H9 (cell line): ENCODE measurements around the gene MAD1L1. TPM values are rescaled to one million over a fixed set of nuclear protein-coding genes. Genes with fewer than 3 reads are reported as not detected.

Experiments used
- DNase-seq: peaks from one replicate; pipeline ENCODE4 v3.0.0-alpha.2; 2017
- H2AFZ ChIP-seq: one replicate; pipeline ENCODE4 v1.6.1; 2013; ENCODE audit warnings: mild to moderate bottlenecking, low read length, control low read depth, moderate library complexity
- H2AK5ac ChIP-seq: 2 replicates; pipeline ENCODE4 v1.6.1; 2013; ENCODE audit warnings: low read length, control low read depth, mixed read lengths; ENCODE audit not compliant: insufficient read length
- H2BK120ac ChIP-seq: one replicate; pipeline ENCODE4 v1.6.1; 2013; ENCODE audit warnings: low read depth, mild to moderate bottlenecking, low read length, control low read depth, inconsistent platforms; ENCODE audit not compliant: poor library complexity, severe bottlenecking
- H2BK12ac ChIP-seq: 2 replicates; pipeline ENCODE4 v1.6.1; 2013; ENCODE audit warnings: low read length, control low read depth, mixed read lengths, low read depth; ENCODE audit not compliant: insufficient read length
- H2BK15ac ChIP-seq: 2 replicates; pipeline ENCODE4 v1.6.1; 2013; ENCODE audit warnings: low read depth, low read length, control low read depth
- H2BK20ac ChIP-seq: one replicate; pipeline ENCODE4 v1.6.1; 2013; ENCODE audit warnings: low read depth, mild to moderate bottlenecking, low read length, control low read depth, inconsistent platforms; ENCODE audit not compliant: poor library complexity, severe bottlenecking
- H2BK5ac ChIP-seq: 2 replicates; pipeline ENCODE4 v1.6.1; 2013; ENCODE audit warnings: low read length, control low read depth, mixed read lengths; ENCODE audit not compliant: insufficient read length
- H3K14ac ChIP-seq: 2 replicates; pipeline ENCODE4 v1.6.1; 2013; ENCODE audit warnings: low read length, control low read depth; ENCODE audit not compliant: insufficient read depth
- H3K18ac ChIP-seq: 2 replicates; pipeline ENCODE4 v1.6.1; 2013; ENCODE audit warnings: low read depth, mild to moderate bottlenecking, mixed read lengths, low read length, control low read depth; ENCODE audit not compliant: insufficient read length
- H3K23ac ChIP-seq: 2 replicates; pipeline ENCODE4 v1.6.1; 2013; ENCODE audit warnings: low read length, control low read depth, mixed read lengths, low read depth; ENCODE audit not compliant: insufficient read length
- H3K23me2 ChIP-seq: 2 replicates; pipeline ENCODE4 v1.6.1; 2013; ENCODE audit warnings: low read depth, mild to moderate bottlenecking, mixed read lengths, low read length, control low read depth; ENCODE audit not compliant: insufficient read length, poor library complexity, severe bottlenecking
- H3K27ac ChIP-seq: 2 replicates; pipeline ENCODE4 v1.5.1; 2013; ENCODE audit warnings: low read length, control low read depth, mixed read lengths, low read depth; ENCODE audit not compliant: insufficient read length
- H3K27me3 ChIP-seq: 2 replicates; pipeline ENCODE4 v1.6.1; 2013; ENCODE audit warnings: low read length, control low read depth, inconsistent platforms; ENCODE audit not compliant: insufficient read depth
- H3K4ac ChIP-seq: 2 replicates; pipeline ENCODE4 v1.6.1; 2013; ENCODE audit warnings: low read depth, mild to moderate bottlenecking, control low read depth, inconsistent platforms, low read length, moderate library complexity
- H3K4me1 ChIP-seq: 2 replicates; pipeline ENCODE4 v1.6.1; 2013; ENCODE audit warnings: low read length, control low read depth, inconsistent platforms; ENCODE audit not compliant: insufficient read depth
- H3K4me2 ChIP-seq: 2 replicates; pipeline ENCODE4 v1.6.1; 2013; ENCODE audit warnings: low read length, control low read depth, mixed read lengths; ENCODE audit not compliant: insufficient read length, insufficient read depth
- H3K56ac ChIP-seq: 2 replicates; pipeline ENCODE4 v1.6.1; 2013; ENCODE audit warnings: low read depth, mild to moderate bottlenecking, mixed read lengths, low read length, control low read depth; ENCODE audit not compliant: insufficient read length
- H3K79me1 ChIP-seq: 2 replicates; pipeline ENCODE4 v1.6.1; 2013; ENCODE audit warnings: low read depth, mild to moderate bottlenecking, moderate library complexity, low read length, control low read depth, inconsistent platforms; ENCODE audit not compliant: insufficient read depth, poor library complexity, severe bottlenecking
- H3K79me2 ChIP-seq: 2 replicates; pipeline ENCODE4 v1.6.1; 2013; ENCODE audit warnings: low read length, control low read depth, inconsistent platforms; ENCODE audit not compliant: insufficient read depth
- H3K9ac ChIP-seq: 2 replicates; pipeline ENCODE4 v1.6.1; 2013; ENCODE audit warnings: low read length, control low read depth, mixed read lengths; ENCODE audit not compliant: insufficient read length; ENCODE audit errors: extremely low read depth
- H3K9me3 ChIP-seq: one replicate; pipeline ENCODE4 v1.6.1; 2013; ENCODE audit warnings: low read depth, low read length, inconsistent platforms; ENCODE audit not compliant: control insufficient read depth
- H3T11ph ChIP-seq: one replicate; pipeline ENCODE4 v1.6.1; 2013; ENCODE audit warnings: mild to moderate bottlenecking, low read length, control low read depth, inconsistent platforms
- H4K20me1 ChIP-seq: one replicate; pipeline ENCODE4 v1.6.1; 2013; ENCODE audit not compliant: control insufficient read depth, insufficient read length, insufficient read depth
- H4K5ac ChIP-seq: 2 replicates; pipeline ENCODE4 v1.6.1; 2013; ENCODE audit warnings: low read depth, mild to moderate bottlenecking, mixed read lengths, low read length, control low read depth; ENCODE audit not compliant: insufficient read length
- H4K8ac ChIP-seq: replicated peaks from 2 replicates; pipeline ENCODE4 v1.6.1; 2013; ENCODE audit warnings: low read length, control low read depth, mixed read lengths, low read depth; ENCODE audit not compliant: insufficient read length
- H4K91ac ChIP-seq: 2 replicates; pipeline ENCODE4 v1.6.1; 2013; ENCODE audit warnings: low read depth, mild to moderate bottlenecking, moderate library complexity, mixed read lengths, low read length, control low read depth; ENCODE audit not compliant: insufficient read length
- H3K27ac Mint-ChIP-seq, 3 experiments: 2 replicates in 2 of 3; 3 replicates in 1 of 3; pipeline ENCODE4 v1.8.0; 2020 to 2021; ENCODE audit warnings: mixed read lengths in 3 of 3, mild to moderate bottlenecking in 1 of 3, moderate library complexity in 1 of 3
- H3K27me3 Mint-ChIP-seq: 2 replicates; pipeline ENCODE4 v1.8.0; 2021; ENCODE audit warnings: low read depth, mild to moderate bottlenecking, moderate library complexity, mixed read lengths
- H3K36me3 Mint-ChIP-seq, 3 experiments: 2 replicates in 2 of 3; 3 replicates in 1 of 3; pipeline ENCODE4 v1.8.0; 2020 to 2021; ENCODE audit warnings: low read depth in 3 of 3, mixed read lengths in 3 of 3; ENCODE audit not compliant: insufficient read depth in 1 of 3
- H3K4me1 Mint-ChIP-seq, 2 experiments: 2 replicates each; pipeline ENCODE4 v1.8.0; 2020; ENCODE audit warnings: mixed read lengths in 2 of 2
- H3K4me3 Mint-ChIP-seq, 2 experiments: 2 replicates in 1 of 2; 3 replicates in 1 of 2; pipeline ENCODE4 v1.8.0; 2020 to 2021; ENCODE audit warnings: mild to moderate bottlenecking in 2 of 2, mixed read lengths in 2 of 2, moderate library complexity in 1 of 2
- H3K9me3 Mint-ChIP-seq, 2 experiments: 2 replicates in 1 of 2; 3 replicates in 1 of 2; pipeline ENCODE4 v1.8.0; 2020; ENCODE audit warnings: mild to moderate bottlenecking in 2 of 2, mixed read lengths in 2 of 2, moderate library complexity in 1 of 2
- WGBS: extraction: QIAGEN DNeasy Blood & Tissue Kit; methylation state at CpG from one replicate; pipeline ENCODE4 v1.1.7; 2013; ENCODE audit warnings: missing lambda C conversion rate, low lambda C conversion rate, mixed read lengths; ENCODE audit not compliant: insufficient read length; ENCODE audit errors: extremely low coverage; 5-methylcytosine and 5-hydroxymethylcytosine counted together
- total RNA-seq: library from RNA; stranded (reverse); gene quantifications from 2 replicates; pipeline ENCODE4 v1.2.1, GENCODE V29; 2021
- TF ChIP-seq, protein P1 (sequence below): fragments of 200-600 bp; sonication (generic); conservative IDR thresholded peaks from 3 replicates; pipeline ENCODE4 v1.8.0; 2021; ENCODE audit warnings: antibody characterized with exemption, mild to moderate bottlenecking

MAD1L1 gene
- total RNA-seq, 1 experiment from 2014 or later: 39.0 TPM

DNA sequence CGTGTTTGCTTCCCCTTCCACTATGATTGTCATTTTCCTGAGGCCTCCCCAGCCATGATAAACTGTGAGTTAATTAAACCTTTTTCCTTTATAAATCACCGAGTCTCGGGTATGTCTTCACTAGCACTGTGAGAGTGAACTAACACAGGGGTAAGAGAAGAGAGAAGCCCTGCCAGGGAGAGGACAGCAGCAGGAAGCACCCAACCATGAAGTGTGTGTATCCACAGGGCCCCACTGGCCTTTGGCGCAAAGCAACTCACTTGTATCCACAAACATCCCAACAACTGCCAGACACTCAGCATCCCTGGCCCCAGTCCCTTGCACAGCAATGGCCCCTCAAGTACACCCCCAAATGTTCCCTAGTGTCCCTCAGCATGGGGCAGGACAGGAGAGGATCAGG lies 115.1 kb downstream of the MAD1L1 start:
- H4K8ac ChIP-seq: no peak overlapping the region
- H3K56ac ChIP-seq: no peak overlapping the region
- H3K9ac ChIP-seq: no peak overlapping the region
- no peak overlapping the region for H3K4me2 ChIP-seq
- no peak overlapping the region for H2BK20ac ChIP-seq
- H3K79me1 ChIP-seq: no peaks in the 10 kb centered on the region
- H2BK120ac ChIP-seq: no peak overlapping the region
- H3K9me3 ChIP-seq: no peaks in the 10 kb centered on the region
- TF ChIP-seq, protein P1, sequence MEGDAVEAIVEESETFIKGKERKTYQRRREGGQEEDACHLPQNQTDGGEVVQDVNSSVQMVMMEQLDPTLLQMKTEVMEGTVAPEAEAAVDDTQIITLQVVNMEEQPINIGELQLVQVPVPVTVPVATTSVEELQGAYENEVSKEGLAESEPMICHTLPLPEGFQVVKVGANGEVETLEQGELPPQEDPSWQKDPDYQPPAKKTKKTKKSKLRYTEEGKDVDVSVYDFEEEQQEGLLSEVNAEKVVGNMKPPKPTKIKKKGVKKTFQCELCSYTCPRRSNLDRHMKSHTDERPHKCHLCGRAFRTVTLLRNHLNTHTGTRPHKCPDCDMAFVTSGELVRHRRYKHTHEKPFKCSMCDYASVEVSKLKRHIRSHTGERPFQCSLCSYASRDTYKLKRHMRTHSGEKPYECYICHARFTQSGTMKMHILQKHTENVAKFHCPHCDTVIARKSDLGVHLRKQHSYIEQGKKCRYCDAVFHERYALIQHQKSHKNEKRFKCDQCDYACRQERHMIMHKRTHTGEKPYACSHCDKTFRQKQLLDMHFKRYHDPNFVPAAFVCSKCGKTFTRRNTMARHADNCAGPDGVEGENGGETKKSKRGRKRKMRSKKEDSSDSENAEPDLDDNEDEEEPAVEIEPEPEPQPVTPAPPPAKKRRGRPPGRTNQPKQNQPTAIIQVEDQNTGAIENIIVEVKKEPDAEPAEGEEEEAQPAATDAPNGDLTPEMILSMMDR: no peak
- H3K79me2 ChIP-seq: no peaks in the 10 kb centered on the region
- no peak overlapping the region for H2AFZ ChIP-seq
- no peak overlapping the region for H2BK12ac ChIP-seq
- no peak for DNase-seq
- no peaks in the 10 kb centered on the region for H3K23me2 ChIP-seq
- no peaks in the 10 kb centered on the region for H4K20me1 ChIP-seq
- H3K27ac Mint-ChIP-seq: peak overlapping the region in 2 of 3 experiments; percentile 36 to 66; a peak in 3 of 7 replicates
- no peak overlapping the region for H4K91ac ChIP-seq
- no peak overlapping the region for H3K14ac ChIP-seq
- no peak overlapping the region for H3K27ac ChIP-seq
- no CpG with 5 or more reads among the region's 4 CpGs for WGBS
- H3K4me1 ChIP-seq: no peaks in the 10 kb centered on the region
- no peak overlapping the region for H2AK5ac ChIP-seq
- H3K4me3 Mint-ChIP-seq: no peak overlapping the region
- H4K5ac ChIP-seq: no peak overlapping the region
- peaks cover 0 to 18% (median 6%) of the 10 kb centered on the region in 3 experiments; a peak in 3 of 7 replicates for H3K36me3 Mint-ChIP-seq
- peaks cover 0 to 5% of the 10 kb centered on the region in 2 experiments; a peak in 1 of 4 replicates for H3K4me1 Mint-ChIP-seq
- no peak overlapping the region for H3T11ph ChIP-seq
- no peak overlapping the region for H2BK15ac ChIP-seq
- H3K27me3 Mint-ChIP-seq: no peaks in the 10 kb centered on the region; the same call in 1 of the 2 replicates
- no peak overlapping the region for H3K18ac ChIP-seq
- no peaks in the 10 kb centered on the region for H3K27me3 ChIP-seq
- H3K9me3 Mint-ChIP-seq: no peaks in the 10 kb centered on the region
- H2BK5ac ChIP-seq: no peak overlapping the region
- H3K23ac ChIP-seq: no peak overlapping the region
- H3K4ac ChIP-seq: no peak overlapping the region
